Astrocyte (in vitro differentiated cells and primary cell): Measurements from ENCODE around the gene RNF123. TPM values are rescaled to one million over a fixed set of nuclear protein-coding genes. Genes with fewer than 3 reads are reported as not detected.

ENCODE experiments used
- DNase-seq: peaks from one replicate; pipeline ENCODE4 v3.0.0-alpha.2; 2010; ENCODE audit warnings: low read depth
- FAIRE-seq: peaks from 2 replicates; lab custom pipeline; 2011; peaks lifted over from hg19 to GRCh38; lab: Jason Lieb, UNC
- H2AFZ ChIP-seq: 2 replicates; pipeline ENCODE4 v1.6.0; 2012; ENCODE audit warnings: low read depth, low read length, inconsistent platforms
- H3K27ac ChIP-seq: 2 replicates; pipeline ENCODE4 v1.5.1; 2011; ENCODE audit warnings: low read depth, low read length, inconsistent platforms
- H3K27me3 ChIP-seq: 2 replicates; pipeline ENCODE4 v1.6.0; 2011; ENCODE audit warnings: low read length, inconsistent platforms; ENCODE audit not compliant: insufficient read depth
- H3K36me3 ChIP-seq: 2 replicates; pipeline ENCODE4 v1.5.1; 2011; ENCODE audit warnings: low read length, inconsistent platforms; ENCODE audit not compliant: insufficient read depth
- H3K4me1 ChIP-seq: 2 replicates; pipeline ENCODE4 v1.5.1; 2011; ENCODE audit warnings: low read length, inconsistent platforms; ENCODE audit not compliant: insufficient read depth
- H3K4me2 ChIP-seq: 2 replicates; pipeline ENCODE4 v1.6.0; 2012; ENCODE audit warnings: low read length, inconsistent platforms
- H3K4me3 ChIP-seq: 2 replicates; pipeline ENCODE4 v1.5.1; 2011; ENCODE audit warnings: low read depth, mild to moderate bottlenecking, low read length, inconsistent platforms; ENCODE audit not compliant: insufficient read depth
- H3K79me2 ChIP-seq: 2 replicates; pipeline ENCODE4 v1.6.0; 2012; ENCODE audit warnings: mild to moderate bottlenecking, low read length, inconsistent platforms; ENCODE audit not compliant: insufficient read depth
- H3K9ac ChIP-seq: 2 replicates; pipeline ENCODE4 v1.6.0; 2012; ENCODE audit warnings: mild to moderate bottlenecking, low read length, inconsistent platforms
- H3K9me3 ChIP-seq: 2 replicates; pipeline ENCODE4 v1.5.1; 2012; ENCODE audit warnings: low read depth, mild to moderate bottlenecking, low read length, inconsistent platforms; ENCODE audit not compliant: insufficient read depth
- H4K20me1 ChIP-seq: 2 replicates; pipeline ENCODE4 v1.6.0; 2012; ENCODE audit warnings: low read length, inconsistent platforms; ENCODE audit not compliant: insufficient read depth
- H3K27ac Mint-ChIP-seq: one replicate; pipeline ENCODE4 v1.8.0; 2021; ENCODE audit warnings: mild to moderate bottlenecking, mixed read lengths; ENCODE audit not compliant: unreplicated experiment
- H3K27me3 Mint-ChIP-seq: one replicate; pipeline ENCODE4 v1.8.0; 2021; ENCODE audit warnings: low read depth, mixed read lengths; ENCODE audit not compliant: unreplicated experiment
- H3K36me3 Mint-ChIP-seq: one replicate; pipeline ENCODE4 v1.8.0; 2021; ENCODE audit warnings: low read depth, mixed read lengths; ENCODE audit not compliant: unreplicated experiment
- H3K4me1 Mint-ChIP-seq: one replicate; pipeline ENCODE4 v1.8.0; 2021; ENCODE audit warnings: low read depth, mixed read lengths; ENCODE audit not compliant: unreplicated experiment
- H3K4me3 Mint-ChIP-seq: one replicate; pipeline ENCODE4 v1.8.0; 2021; ENCODE audit warnings: mild to moderate bottlenecking, moderate library complexity, mixed read lengths; ENCODE audit not compliant: unreplicated experiment
- H3K9me3 Mint-ChIP-seq: one replicate; pipeline ENCODE4 v1.8.0; 2021; ENCODE audit warnings: mild to moderate bottlenecking, mixed read lengths; ENCODE audit not compliant: unreplicated experiment
- CTCF ChIP-seq: IDR thresholded peaks from 2 replicates; pipeline ENCODE4 v1.5.1; 2011; ENCODE audit warnings: low read depth, mild to moderate bottlenecking, inconsistent platforms, low read length, moderate library complexity; ENCODE audit not compliant: insufficient read depth
- EZH2 ChIP-seq: IDR thresholded peaks from 2 replicates; pipeline ENCODE4 v1.6.1; 2012; ENCODE audit warnings: mild to moderate bottlenecking, low read length, inconsistent platforms; ENCODE audit not compliant: insufficient read depth
- total RNA-seq: library from RNA; stranded (reverse); gene quantifications from 2 replicates; pipeline ENCODE4 v1.2.1, GENCODE V29; 2021

The RNF123 gene
- total RNA-seq, 1 donor from 2014 or later: 40.9 TPM

GRCh38 chr3:49652218-49652902 lies 37.0 kb upstream of the RNF123 start:
- DNase-seq (no peak), FAIRE-seq (no peak)
- no peak overlapping the region for H3K4me2 ChIP-seq
- H3K4me3 Mint-ChIP-seq: no peak overlapping the region
- no peak overlapping the region for H2AFZ ChIP-seq
- no peaks in the 10 kb centered on the region for H3K4me1 ChIP-seq
- H3K9me3 ChIP-seq: no peaks in the 10 kb centered on the region
- peaks cover 21% of the 10 kb centered on the region for H3K27me3 Mint-ChIP-seq
- no peaks in the 10 kb centered on the region for H3K79me2 ChIP-seq
- H3K4me3 ChIP-seq: no peak overlapping the region
- TF ChIP-seq EZH2 (no peak), CTCF (no peak)
- no peak overlapping the region for H3K27ac Mint-ChIP-seq
- H4K20me1 ChIP-seq: no peaks in the 10 kb centered on the region
- H3K27me3 ChIP-seq: peaks cover 2% of the 10 kb centered on the region
- no peaks in the 10 kb centered on the region for H3K36me3 ChIP-seq
- no peaks in the 10 kb centered on the region for H3K36me3 Mint-ChIP-seq
- H3K9me3 Mint-ChIP-seq: peaks cover 3% of the 10 kb centered on the region
- no peak overlapping the region for H3K27ac ChIP-seq
- H3K4me1 Mint-ChIP-seq: peaks cover 12% of the 10 kb centered on the region
- H3K9ac ChIP-seq: no peak overlapping the region

GRCh38 chr3:49652903-49653415 lies 36.4 kb upstream of the RNF123 start:
- H4K20me1 ChIP-seq: no peaks in the 10 kb centered on the region
- no peak for FAIRE-seq
- no peak overlapping the region for H3K4me3 Mint-ChIP-seq

More at GRCh38 chr3:49652903-49653415, 36.4 kb upstream of the RNF123 start:
- H3K27ac ChIP-seq: no peak overlapping the region
- Mint-ChIP-seq H3K4me1 (peaks cover 7% of the 10 kb centered on the region), H3K9me3 (peaks cover 3% of the 10 kb centered on the region), H3K27ac (no peak overlapping the region), H3K36me3 (no peaks in the 10 kb centered on the region), H3K27me3 (peaks cover 25% of the 10 kb centered on the region)
- no peaks in the 10 kb centered on the region for H3K36me3 ChIP-seq
- no peak overlapping the region for H3K4me2 ChIP-seq
- no peaks in the 10 kb centered on the region for H3K4me1 ChIP-seq
- no peaks in the 10 kb centered on the region for H3K79me2 ChIP-seq
- no peak overlapping the region for H2AFZ ChIP-seq
- H3K27me3 ChIP-seq: peaks cover 2% of the 10 kb centered on the region
- no peak overlapping the region for H3K4me3 ChIP-seq
- H3K9ac ChIP-seq: no peak overlapping the region
- no peaks in the 10 kb centered on the region for H3K9me3 ChIP-seq
- TF ChIP-seq EZH2: no peak
- TF ChIP-seq CTCF: no peak
- no peak for DNase-seq
